HG03025 (cell line): ENCODE measurements around the gene WFIKKN1.

Experiments used
- ATAC-seq: cut with Tn5 transposase; IDR thresholded peaks from one replicate; pipeline ENCODE4 v1.9.1; 2021; ENCODE audit warnings: mild to moderate bottlenecking, moderate library complexity; ENCODE audit not compliant: unreplicated experiment, low FRiP score

Gene WFIKKN1

GRCh38 chr16:636206-637080 lies 5.7 kb downstream of the WFIKKN1 start, which contains the start of gene METTL26:
METTL26 (minus strand) TSS chr16:636305; CDS start chr16:636290, 15 bp downstream.
- peak; percentile 48 for ATAC-seq

DNA sequence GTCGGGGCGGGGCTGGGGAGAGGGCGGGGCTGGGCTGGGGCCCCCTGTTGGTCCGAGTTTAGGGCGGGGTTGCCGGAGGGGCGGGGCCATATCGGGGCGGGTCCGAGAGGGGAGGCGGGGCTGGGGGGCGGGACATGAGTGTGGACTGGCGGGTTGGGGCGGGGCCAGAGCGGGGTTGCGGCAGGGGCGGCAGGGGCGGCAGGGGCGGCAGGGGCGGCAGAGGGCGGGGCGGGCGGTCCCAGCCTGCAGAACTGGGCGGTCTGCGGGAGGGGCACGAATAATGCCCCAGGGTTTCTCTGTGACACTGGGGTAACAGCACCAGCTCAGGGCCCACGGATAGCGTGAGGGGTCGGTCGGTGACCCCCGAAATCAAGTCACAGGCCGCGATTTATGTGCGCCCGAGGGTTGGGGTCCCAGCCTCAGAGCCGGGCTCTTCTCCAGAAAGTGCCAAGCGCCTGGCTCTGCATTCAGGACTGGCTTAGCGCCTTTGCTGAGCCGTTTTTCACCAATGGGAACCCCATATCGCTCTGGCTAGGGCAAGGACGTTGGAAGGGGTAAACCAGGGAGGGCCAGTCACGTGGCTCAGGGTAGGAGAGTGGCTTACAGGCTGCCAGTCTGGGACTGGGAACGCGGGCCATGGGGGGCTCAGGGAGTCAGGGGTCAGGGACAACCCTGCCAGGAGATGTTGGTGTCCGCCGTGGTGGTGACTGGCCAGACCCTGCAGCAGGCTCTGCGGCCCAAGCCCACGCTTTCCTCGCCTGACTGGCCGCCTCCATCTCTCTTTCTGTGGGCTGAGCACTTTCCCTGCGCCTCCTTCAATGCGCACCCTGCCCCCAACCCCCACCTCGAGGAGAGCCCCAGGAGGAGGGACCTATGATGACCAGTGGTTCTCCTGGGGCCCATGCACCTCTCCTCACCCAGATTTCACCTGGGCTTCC lies 6.6 kb downstream of the WFIKKN1 start:
- no peak for ATAC-seq

- no peak for ATAC-seq
These were observed 7.3 kb downstream of the WFIKKN1 start for GRCh38 chr16:638034-638543.

- ATAC-seq: no peak
These were observed 8.1 kb downstream of the WFIKKN1 start for GRCh38 chr16:638836-639235.

DNA sequence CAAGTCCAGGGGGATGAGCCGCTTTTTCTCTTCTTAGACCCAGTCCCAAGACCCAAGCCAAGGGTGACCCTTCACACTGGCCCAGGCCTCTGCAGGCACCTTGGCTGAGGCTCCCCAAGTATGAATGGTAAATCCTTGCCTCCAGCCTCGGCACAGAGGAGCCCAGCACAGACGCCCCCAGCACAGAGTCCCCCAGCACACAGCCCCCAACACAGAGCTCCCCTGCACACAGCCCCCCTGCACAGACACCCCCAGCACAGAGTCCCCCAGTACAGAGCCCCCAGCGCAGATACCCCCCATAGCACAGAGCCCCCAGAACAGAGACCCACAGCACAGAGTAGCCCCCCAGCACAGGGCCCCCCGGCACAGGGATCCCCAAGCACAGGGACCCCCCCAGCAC lies 9.8 kb downstream of the WFIKKN1 start:
- ATAC-seq: no peak

GRCh38 chr16:641326-642188 lies 10.8 kb downstream of the WFIKKN1 start, which contains the start of gene MCRIP2:
MCRIP2 (plus strand) TSS chr16:641828; CDS start chr16:641992, 164 bp downstream.
- peak; percentile 36 for ATAC-seq

DNA sequence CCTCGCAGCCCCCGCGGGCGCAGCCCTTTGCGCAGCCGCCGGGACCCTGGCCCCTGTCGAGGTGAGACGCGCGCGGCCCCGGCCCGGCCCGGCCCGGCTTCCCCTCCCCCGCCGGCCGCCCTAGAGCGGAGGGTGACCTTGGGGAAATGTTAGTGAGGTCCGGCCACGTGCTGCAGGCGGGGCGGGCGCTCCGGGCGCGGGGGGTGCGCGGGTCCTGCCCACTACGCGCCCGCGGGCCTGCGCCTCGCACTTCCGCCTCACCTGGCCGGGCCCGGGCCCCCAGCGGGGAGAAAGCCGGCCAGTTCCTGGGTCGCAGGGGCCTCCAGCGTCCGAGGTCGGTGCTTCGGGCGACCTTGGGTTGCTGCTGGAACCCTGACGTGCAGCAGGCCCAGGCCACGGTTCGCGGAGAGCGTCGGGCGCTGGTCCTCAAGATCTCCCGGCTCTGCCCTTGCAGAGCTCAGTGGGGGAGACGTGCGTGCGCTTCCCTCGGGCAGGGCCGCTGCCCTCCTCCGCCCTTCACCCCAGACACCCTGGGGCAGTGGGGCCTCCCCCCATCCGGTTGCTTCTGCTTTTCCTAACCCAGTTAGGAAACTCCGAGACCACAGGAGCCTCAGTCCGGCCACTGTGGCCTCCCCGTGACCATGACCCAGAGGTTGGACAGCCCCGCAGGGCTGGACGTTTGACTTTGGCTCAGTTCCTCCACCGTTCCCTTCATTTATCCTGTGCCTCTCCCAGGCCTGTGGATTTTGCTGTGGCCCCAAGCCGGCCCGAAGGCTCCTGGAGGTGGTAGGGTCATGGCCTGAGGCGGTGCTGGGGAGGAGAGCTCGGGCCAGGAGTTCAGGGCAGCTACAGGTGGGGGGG lies 11.6 kb downstream of the WFIKKN1 start:
- peak; percentile 32 for ATAC-seq

GRCh38 chr16:643050-643368 lies 12.2 kb downstream of the WFIKKN1 start:
- no peak for ATAC-seq

GRCh38 chr16:644556-644955 lies 13.8 kb downstream of the WFIKKN1 start:
- ATAC-seq: no peak

DNA sequence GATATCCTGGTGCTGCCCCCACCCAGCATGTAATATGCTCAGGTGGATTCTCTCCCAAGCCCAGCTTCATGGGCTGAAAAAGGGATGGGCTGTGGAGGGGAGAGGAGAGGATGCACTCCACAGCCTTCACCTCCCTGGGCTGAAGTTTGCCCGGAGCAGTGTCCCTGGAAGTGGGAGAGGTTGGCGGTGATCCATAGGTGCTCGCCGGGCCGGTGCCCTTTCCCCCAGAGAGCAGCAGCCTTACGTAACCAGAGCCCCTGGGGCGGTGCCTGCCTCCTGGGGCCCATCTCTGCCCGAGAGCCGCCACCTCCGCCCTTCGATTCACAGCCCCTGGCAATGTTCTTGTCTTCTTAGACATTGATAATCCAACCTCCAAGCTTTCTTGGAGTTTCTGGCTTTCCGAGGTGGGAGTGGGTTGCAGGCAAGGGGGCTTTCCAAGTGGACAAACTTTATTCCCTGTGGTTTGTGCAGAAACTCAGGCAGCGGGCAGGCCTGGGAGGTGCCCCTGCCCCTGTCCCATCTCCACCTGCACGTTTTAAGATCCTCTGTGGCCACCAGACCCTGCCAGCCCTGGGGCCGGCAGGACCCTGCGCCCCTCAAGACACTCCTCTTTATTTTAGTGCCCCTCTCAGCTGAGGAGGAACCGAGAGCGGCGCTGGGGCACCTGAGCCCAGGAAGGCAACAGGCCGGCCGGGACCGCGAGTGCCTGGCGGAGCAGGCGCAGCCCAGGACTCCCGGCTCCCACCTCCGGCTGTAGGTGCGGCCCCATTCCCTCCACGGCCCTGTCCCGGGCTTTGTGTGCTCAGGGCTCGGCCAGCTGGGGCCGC lies 15.3 kb downstream of the WFIKKN1 start:
- ATAC-seq: no peak

GRCh38 chr16:646679-647172 lies 15.9 kb downstream of the WFIKKN1 start:
- no peak for ATAC-seq

DNA sequence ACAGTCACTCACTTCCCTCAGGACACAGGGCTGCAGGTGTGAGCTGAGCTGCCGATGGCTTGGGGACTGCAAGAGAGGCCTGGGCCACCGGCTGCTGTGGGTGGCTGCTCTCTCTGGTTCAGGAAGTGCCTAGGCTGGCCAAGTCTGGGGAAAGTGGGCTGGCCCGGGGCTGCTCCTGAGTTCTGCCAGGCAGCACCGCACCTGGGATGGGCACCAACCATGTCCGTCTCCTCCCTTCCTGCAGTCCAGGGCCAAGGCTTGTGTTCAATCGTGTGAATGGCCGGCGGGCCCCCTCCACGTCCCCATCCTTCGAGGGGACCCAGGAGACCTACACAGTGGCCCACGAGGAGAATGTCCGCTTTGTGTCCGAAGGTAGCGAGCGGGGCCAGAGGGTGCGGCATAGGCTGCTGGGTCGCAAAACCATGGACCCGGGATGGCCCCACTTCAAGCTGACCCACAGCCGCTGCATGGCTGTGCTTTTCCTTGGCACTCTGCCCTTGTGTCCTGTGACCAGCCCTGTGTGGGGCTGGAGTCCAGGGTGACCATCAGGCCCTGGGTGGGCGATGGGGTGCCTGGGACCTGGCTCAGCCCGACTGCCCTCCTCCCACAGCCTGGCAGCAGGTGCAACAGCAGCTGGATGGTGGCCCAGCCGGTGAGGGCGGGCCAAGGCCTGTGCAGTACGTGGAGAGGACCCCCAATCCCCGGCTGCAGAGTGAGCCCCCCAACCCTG lies 16.6 kb downstream of the WFIKKN1 start:
- ATAC-seq: no peak

GRCh38 chr16:648071-648780 lies 17.4 kb downstream of the WFIKKN1 start:
- no peak for ATAC-seq

DNA sequence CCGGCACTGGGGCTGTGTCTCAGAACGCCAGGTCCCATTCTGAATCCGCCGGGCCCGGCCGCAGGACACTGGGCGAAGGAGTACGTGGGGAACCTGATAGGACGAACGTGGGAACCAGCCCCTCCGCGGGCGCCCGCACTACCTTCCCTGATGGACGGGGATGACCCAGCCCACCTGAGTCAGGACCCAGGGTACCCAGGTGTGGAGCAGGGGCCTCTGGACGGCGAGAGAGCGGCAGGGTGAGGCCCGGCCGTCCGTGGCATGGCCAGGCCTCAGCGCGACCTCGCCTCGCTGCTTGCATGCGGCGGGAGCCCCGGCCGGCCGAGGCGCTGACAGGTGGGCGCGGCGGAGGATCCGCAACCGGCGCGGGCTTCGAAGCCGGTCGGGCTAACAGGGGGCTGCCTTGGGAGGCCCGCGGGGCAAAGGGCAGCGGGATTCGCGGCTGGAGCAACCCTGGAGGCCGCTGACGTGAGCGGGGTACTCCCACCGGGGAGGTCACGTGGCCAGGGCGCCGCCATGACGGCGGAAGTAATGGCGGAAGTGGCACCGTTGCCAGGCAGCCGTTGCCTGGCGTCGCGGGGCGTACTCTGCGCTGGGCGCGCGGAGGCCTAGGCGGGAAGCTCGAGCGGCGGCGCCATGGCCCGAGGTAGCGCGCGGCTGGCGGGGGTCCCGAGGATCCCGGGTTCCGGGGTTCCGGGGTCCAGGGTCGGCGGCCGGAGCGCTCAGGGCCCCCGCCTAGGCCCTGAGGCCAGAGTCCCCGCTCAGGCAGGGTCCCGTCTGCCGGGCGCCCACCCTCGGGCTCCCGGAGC lies 18.2 kb downstream of the WFIKKN1 start, which contains the start of gene WDR90:
Gene WDR90, plus strand, starts transcription at position 585 of the 809 bp plus-strand sequence. Its CDS starts 52 bp downstream, at position 637.
- ATAC-seq: peak; percentile 55

- ATAC-seq: peak; percentile 9
These were observed 18.8 kb downstream of the WFIKKN1 start for GRCh38 chr16:649631-650030.

DNA sequence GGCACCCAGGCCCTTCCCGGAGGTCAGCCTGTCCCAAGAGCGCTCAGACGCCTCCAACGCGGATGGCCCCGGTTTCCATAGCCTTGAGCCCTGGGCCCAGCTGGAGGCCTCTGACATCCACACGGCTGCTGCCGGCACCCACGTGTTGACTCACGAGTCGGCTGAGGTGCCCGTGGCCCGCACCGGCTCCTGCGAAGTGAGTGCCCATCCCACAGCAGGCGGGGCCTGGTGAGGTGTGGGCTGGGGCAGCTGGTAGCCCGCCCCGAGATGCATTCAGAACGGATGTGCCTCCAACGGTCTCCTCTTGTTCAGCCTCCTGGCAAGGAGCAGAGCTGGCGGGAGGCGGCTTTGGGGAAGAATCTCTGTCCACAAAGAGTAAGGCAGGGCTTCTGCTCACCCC lies 21.1 kb downstream of the WFIKKN1 start:
- ATAC-seq: no peak
